Measurements from ENCODE around the gene ASTE1.

DNA sequence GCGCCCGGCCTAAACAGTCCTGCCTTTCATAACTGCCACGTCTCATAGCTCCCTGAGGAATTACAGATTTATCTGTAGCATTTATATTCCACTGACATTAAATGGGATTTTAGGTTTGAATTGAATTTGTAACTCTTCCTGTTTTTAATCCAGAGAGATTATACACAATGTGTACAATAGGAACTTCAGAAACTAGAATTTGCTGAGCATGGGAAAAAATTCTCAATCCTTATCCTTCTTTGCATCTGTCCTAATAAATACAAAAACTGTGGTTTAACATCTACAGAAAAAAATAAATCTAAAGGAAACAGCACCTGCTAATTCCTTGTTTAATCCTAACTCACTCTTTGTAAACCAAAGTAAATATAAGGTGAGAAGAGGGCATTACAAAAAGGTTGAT is 2.2 kb upstream of the ASTE1 start:
- TF ChIP-seq EZH2 (IDR thresholded peaks at IDR 0.05; ENCODE audit: borderline replicate concordance, low read depth, low read length, poor library complexity, severe bottlenecking) = no peak
- TF ChIP-seq, protein P1, sequence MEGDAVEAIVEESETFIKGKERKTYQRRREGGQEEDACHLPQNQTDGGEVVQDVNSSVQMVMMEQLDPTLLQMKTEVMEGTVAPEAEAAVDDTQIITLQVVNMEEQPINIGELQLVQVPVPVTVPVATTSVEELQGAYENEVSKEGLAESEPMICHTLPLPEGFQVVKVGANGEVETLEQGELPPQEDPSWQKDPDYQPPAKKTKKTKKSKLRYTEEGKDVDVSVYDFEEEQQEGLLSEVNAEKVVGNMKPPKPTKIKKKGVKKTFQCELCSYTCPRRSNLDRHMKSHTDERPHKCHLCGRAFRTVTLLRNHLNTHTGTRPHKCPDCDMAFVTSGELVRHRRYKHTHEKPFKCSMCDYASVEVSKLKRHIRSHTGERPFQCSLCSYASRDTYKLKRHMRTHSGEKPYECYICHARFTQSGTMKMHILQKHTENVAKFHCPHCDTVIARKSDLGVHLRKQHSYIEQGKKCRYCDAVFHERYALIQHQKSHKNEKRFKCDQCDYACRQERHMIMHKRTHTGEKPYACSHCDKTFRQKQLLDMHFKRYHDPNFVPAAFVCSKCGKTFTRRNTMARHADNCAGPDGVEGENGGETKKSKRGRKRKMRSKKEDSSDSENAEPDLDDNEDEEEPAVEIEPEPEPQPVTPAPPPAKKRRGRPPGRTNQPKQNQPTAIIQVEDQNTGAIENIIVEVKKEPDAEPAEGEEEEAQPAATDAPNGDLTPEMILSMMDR (conservative IDR thresholded peaks at IDR 0.05; ENCODE audit: low read depth, low read length) = no peak
